ENCODE data around the gene CRAT.

Gene CRAT

GRCh38 chr9:129109952-129110739 is 447 bp downstream of the CRAT start:
- no peak for DNase-seq (ENCODE audit: low read depth)

GRCh38 chr9:129109537-129109903 is 1.1 kb downstream of the CRAT start:
- no peak for DNase-seq (ENCODE audit: low read depth)

- DNase-seq (ENCODE audit: low read depth), result no peak
These were observed 1.6 kb downstream of the CRAT start for GRCh38 chr9:129108805-129109536.

GRCh38 chr9:129108083-129108804 is 2.3 kb downstream of the CRAT start:
- DNase-seq (ENCODE audit: low read depth), result no peak

- DNase-seq (ENCODE audit: low read depth), result no peak
These were observed 2.9 kb downstream of the CRAT start for GRCh38 chr9:129107651-129108050.

- no peak for DNase-seq (ENCODE audit: low read depth)
These were observed 4.5 kb downstream of the CRAT start for GRCh38 chr9:129105857-129106694.

GRCh38 chr9:129104051-129104450 is 6.5 kb downstream of the CRAT start:
- no peak for DNase-seq (ENCODE audit: low read depth)

GRCh38 chr9:129103595-129103965 is 7.0 kb downstream of the CRAT start:
- DNase-seq (ENCODE audit: low read depth), result no peak

GRCh38 chr9:129102791-129103594 is 7.6 kb downstream of the CRAT start:
- DNase-seq (ENCODE audit: low read depth), result peak; percentile 24

- DNase-seq (ENCODE audit: low read depth), result no peak
These were observed 8.5 kb downstream of the CRAT start for GRCh38 chr9:129102095-129102525.

GRCh38 chr9:129101279-129101678 is 9.3 kb downstream of the CRAT start:
- DNase-seq (ENCODE audit: low read depth), result no peak

GRCh38 chr9:129100383-129101169 is 10.0 kb downstream of the CRAT start:
- DNase-seq (ENCODE audit: low read depth), result no peak

- DNase-seq (ENCODE audit: low read depth), result no peak
These were observed 12.3 kb downstream of the CRAT start for GRCh38 chr9:129098328-129098727.

- DNase-seq (ENCODE audit: low read depth), result no peak
These were observed 12.8 kb downstream of the CRAT start for GRCh38 chr9:129097671-129098306.

GRCh38 chr9:129095908-129096307 is 14.7 kb downstream of the CRAT start:
- DNase-seq (ENCODE audit: low read depth), result no peak

- DNase-seq (ENCODE audit: low read depth), result no peak
These were observed 15.4 kb downstream of the CRAT start for GRCh38 chr9:129095170-129095667.

GRCh38 chr9:129094387-129095169 is 16.0 kb downstream of the CRAT start:
- DNase-seq (ENCODE audit: low read depth), result no peak

GRCh38 chr9:129093602-129094386 is 16.8 kb downstream of the CRAT start:
- DNase-seq (ENCODE audit: low read depth), result no peak
